SU-DHL-6 (cell line): ENCODE results near the gene DNAAF5.

ENCODE experiments used
- EZH2phosphoT487 ChIP-seq: fragments of 200-600 bp; sonication (generic), shearing (Covaris generic); conservative IDR thresholded peaks from 2 replicates; pipeline ENCODE4 v1.6.1; 2018; ENCODE audit warnings: mild to moderate bottlenecking, antibody characterized with exemption, low read length, moderate library complexity, mixed read lengths
- TF ChIP-seq, protein P1 (sequence below): fragments of 200-600 bp; sonication (generic); IDR thresholded peaks from one replicate; pipeline ENCODE4 v1.5.1; 2017; ENCODE audit warnings: antibody characterized with exemption, mild to moderate bottlenecking, low read length, moderate library complexity; ENCODE audit not compliant: insufficient read depth, poor library complexity, severe bottlenecking

DNA sequence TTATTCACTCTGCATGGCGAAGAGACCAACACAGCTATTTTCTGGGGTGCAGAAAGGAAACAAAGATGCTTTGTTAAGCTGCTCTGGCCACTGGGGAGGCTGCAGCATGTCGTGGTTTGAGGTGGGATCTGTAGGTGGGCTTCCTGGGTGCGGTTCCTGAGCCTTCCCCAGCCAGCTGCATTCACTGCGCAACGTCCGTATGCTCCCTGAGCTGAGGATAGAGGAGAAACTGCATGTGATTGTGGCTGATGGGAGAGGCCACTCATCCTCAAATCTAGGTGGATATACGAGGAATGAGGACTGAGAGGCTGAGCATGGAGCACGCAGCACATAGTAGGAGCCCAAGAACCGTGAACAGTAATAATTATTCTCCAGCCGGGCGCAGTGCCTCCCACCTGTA, 9.9 kb upstream of the DNAAF5 start:
- TF ChIP-seq, protein P1, sequence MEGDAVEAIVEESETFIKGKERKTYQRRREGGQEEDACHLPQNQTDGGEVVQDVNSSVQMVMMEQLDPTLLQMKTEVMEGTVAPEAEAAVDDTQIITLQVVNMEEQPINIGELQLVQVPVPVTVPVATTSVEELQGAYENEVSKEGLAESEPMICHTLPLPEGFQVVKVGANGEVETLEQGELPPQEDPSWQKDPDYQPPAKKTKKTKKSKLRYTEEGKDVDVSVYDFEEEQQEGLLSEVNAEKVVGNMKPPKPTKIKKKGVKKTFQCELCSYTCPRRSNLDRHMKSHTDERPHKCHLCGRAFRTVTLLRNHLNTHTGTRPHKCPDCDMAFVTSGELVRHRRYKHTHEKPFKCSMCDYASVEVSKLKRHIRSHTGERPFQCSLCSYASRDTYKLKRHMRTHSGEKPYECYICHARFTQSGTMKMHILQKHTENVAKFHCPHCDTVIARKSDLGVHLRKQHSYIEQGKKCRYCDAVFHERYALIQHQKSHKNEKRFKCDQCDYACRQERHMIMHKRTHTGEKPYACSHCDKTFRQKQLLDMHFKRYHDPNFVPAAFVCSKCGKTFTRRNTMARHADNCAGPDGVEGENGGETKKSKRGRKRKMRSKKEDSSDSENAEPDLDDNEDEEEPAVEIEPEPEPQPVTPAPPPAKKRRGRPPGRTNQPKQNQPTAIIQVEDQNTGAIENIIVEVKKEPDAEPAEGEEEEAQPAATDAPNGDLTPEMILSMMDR, result no peak
- no peak for TF ChIP-seq EZH2phosphoT487
